SK-N-MC (cell line): ENCODE data around the gene DEK.

Experiments used
- EZH2 ChIP-seq: fragments of 200-600 bp; sonication (generic); IDR thresholded peaks from one replicate; pipeline ENCODE4 v1.6.1; 2017; ENCODE audit warnings: antibody characterized with exemption
- FOXP2 ChIP-seq: optimal IDR thresholded peaks from 2 replicates; pipeline ENCODE3; 2011; ENCODE audit warnings: mild to moderate bottlenecking, moderate library complexity; ENCODE audit not compliant: insufficient read depth; ENCODE audit errors: extremely low read length, control extremely low read depth
- POLR2AphosphoS5 ChIP-seq: IDR thresholded peaks from 2 replicates; pipeline ENCODE4 v1.6.1; 2012; ENCODE audit warnings: mild to moderate bottlenecking, low read depth, low read length, borderline replicate concordance

- TF ChIP-seq POLR2AphosphoS5: no peak
- TF ChIP-seq EZH2: no peak
- TF ChIP-seq FOXP2: no peak
Observed at GRCh38 chr6:18212231-18212630, 52.1 kb downstream of the DEK start.
